Activated CD8-positive, alpha-beta memory T cell treated with anti-CD3 and anti-CD28 coated beads for 4 hours (primary cell): ENCODE data around the gene ABCF1.
"Not testable (repeated sequence)": the region's sequence is repeated elsewhere in the genome, so short reads cannot be mapped to it uniquely, and the experiment has no call there.

ENCODE experiments used
- DNase-seq, 2 donors: peaks; one replicate each; pipeline ENCODE4 v3.0.0-alpha.2; 2020; ENCODE audit warnings: low read depth in 2 of 2

ABCF1 gene

DNA sequence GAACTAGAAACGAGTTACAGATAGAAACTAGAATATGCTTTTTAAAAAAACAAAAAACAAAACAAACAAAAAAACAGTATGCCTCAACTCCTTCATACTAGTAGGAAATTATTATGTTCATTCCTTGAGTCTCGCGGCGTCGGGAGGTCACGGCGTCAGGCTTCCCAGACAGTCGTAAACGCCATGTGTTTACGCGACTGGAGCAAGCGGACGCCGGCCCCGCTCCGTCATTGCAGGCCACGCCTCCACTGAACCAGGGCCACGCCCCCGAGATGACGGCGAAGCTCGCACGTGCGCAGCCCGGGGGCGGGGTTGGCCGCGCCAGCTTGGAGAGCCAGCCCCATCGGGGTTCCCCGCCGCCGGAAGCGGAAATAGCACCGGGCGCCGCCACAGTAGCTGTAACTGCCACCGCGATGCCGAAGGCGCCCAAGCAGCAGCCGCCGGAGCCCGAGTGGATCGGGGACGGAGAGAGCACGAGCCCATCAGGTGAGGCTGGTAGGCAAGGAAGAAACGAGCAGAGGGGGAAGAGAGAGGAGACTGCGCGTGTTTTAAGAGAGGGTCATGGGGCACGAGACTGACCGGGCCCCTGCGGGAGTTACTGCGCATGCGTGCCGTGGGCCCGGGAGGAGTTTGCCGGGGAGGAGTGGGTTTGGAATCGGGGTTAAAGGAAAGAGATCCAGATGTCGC is at the start of gene ABCF1:
Gene ABCF1 (plus strand): TSS at position 368 of the 687 bp plus-strand sequence. CDS start 46 bp downstream, at position 414.
- peak; percentile 98 to 99 for DNase-seq

DNA sequence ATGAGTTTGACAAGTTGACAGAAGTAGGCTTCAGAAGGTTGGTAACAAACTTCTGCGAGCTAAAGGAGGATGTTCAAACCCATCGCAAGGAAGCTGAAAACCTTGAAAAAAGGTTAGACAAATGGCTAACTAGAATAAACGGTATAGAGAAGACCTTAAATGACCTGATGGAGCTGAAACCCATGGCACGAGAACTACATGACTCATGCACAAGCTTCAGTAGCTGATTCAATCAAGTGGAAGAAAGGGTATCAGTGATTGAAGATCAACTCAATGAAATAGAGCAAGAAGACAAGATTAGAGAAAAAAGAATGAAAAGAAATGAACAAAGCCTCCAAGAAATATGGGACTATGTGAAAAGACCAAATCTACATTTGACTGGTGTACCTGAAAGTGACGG is 49.3 kb upstream of the ABCF1 start:
- DNase-seq: not testable (repeated sequence)

DNA sequence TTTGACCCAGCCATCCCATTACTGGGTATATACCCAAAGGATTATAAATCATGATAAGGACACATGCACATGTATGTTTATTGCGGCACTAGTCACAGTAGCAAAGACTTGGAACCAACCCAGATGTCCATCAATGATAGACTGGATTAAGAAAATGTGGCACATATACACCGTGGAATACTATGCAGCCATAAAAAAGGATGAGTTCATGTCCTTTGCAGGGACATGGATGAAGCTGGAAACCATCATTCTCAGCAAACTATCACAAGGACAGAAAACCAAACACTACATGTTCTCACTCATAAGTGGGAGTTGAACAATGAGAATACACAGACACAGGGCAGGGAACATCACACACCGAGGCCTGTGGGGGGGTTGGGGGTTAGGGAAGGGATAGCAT is 44.8 kb upstream of the ABCF1 start:
- not testable (repeated sequence) for DNase-seq

DNA sequence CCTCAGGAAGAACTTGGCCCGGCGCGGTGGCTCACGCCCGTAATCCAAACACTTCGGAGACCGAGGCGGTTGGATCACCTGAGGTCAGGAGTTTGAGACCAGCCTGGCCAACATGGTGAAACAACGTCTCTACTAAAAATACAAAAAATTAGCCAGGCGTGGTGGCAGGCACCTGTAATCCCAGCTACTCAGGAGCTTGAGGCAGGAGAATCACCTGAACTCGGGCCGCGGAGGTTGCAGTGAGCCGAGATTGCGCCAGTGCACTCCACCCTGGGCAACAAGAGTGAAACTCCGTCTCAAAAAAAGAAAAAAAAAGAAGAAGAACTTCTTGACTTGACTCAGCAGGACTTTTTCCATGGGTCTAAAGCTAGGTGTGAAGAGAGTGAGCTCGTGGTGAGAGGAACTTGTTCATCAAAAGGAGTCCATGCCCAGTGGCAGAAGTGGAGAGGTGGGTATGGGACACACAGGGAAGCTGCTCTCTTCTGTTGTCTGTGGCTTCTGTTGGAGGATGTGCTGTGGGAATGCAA is 41.8 kb upstream of the ABCF1 start:
- DNase-seq: not testable (repeated sequence)

DNA sequence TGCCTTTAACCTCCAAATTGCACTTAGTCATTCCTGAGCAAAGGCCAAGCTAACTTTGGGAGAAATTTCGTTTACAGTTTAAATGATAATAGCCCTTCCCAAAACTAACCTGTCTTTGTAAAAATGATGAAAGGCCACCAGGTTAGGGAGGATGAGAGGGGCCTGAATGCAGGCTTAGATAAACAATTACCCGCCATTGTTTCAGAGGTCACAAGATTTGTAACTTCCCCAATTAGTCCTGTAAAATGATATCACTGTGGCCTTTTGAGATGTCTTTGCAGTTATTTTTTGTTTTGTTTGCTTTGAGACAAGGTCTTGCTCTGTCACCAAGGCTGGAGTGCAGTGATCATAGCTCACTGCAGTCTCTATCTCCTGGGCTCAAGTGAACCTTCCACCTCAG is 41.2 kb upstream of the ABCF1 start:
- DNase-seq: no peak

DNA sequence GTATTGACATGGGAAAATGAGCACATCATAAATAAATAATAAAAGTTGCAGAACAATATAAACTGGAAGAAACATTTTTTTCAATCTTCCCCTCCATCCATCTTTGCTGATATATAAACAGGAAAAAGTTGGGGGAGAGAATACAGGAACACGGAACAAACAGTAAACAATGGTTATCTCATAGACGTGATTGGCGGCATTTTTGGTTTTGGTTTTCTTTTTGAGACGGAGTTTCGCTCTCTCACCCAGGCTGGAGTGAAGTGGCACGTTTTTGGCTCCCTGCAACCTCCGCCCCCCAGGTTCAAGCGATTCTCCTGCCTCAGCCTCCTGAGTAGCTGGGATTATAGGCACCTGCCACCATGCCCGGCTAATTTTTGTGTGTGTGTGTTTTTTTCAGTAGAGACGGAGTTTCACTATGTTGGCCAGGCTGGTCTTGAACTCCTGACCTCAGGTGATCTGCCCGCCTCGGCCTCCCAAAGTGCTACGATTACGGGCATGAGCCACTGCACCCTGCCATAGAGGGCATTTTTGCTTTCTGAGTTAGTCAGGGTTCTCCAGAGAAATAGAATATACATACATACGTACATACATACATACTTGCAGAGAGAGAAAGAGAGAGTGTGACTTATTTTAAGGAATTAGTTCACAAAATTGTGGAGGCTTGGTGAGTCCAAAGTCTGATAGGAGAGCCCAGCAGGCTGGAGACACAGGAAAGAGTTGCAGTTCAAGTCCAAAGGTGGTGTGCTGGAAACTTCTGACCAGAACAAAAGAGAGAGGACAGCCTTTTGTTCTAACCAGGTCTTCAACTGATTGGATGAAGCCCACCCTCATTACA is 37.6 kb upstream of the ABCF1 start:
- no peak for DNase-seq

DNA sequence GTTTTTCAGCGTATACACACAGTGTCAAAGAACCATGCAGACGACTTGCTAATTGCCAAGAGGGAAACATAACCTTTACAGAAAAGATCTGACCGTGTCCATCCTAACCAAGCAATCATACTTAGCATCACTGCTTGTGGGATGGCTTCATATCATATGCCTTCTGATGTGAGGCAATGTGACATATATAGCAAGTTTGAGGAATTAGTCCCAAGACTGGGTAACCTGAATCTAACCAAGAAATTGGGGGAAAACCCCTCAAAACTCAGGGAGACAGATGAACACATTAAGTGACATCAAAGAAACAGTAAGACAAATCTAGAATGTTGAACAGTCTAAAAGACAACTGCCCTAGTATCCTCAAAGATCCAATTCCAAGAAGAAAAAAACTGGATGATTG is 33.3 kb upstream of the ABCF1 start:
- DNase-seq: no peak

DNA sequence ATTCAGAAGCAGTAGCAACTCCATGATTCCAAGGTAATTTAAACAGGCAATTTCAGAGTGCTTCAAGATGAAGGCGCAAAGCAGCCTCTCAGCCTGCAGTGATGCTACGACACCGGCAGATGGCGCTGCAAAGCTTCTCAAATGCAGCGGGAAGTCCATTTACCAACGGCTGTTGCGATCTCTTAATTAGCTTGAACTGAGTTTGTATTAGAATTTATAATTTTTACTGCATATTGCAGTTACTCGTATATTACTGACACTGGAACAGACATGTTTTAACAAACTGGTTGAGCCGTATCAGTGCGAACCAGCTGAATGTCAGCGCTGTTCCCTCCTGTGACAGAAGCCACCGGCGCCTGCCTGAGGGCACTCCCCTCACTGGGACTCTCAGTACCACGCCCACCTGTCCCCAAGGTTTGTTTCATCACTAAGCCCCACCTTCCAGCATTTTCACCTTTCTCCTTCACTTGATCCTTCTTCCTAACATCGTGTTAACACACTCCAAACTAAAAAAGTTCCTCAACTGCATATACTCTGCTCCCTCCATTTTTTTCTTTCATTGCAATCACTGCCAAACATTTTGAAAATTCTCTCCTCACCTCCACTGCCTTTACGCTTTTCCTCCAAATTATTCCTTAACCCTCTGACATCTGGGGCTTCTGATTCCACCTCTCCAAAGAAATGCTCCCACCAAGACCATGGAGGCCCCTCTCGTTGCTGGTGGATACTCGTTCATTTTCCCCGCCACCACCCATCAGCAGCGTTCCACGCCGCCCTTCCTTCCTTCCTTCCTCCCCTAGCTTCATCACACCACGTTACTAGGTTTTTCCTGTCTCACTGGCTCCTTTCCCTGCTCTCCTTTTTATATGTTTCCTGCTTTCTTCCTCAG is 29.5 kb upstream of the ABCF1 start:
- DNase-seq: peak; percentile 60 to 70

DNA sequence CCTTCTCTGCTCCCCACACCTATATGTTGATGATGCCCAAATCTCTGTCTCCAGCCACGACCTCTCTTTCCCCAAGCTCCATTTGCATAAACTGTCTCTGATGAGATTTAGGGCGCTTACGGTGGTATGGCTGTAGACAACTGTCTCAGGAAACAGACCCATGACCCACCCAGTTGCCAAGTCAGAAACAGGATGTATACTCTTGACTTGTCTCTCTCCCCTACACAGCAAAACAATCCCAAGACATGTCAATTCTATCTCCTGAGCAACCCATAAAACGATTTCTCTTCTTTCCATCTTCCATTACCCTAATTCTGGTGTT is 28.9 kb upstream of the ABCF1 start:
- no peak for DNase-seq

DNA sequence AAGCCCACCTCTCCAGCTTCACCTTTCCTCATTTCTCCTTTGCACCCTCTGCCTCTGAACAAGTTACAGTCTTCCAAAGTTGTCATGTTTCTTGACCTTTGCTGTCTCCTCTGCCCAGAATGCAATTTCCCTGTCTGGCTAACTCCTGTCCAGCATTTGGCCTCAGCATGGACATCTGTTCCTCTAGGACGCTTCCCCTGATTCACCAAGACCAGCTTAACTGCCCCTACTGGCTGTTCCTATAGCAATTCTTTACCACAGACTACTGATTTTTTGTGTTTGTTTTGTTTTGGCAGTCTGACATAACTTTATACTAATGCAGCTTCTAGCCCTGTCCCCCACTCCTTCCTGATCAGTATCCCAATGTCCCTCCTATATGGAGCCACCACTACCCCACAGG is 28.3 kb upstream of the ABCF1 start:
- DNase-seq: no peak

DNA sequence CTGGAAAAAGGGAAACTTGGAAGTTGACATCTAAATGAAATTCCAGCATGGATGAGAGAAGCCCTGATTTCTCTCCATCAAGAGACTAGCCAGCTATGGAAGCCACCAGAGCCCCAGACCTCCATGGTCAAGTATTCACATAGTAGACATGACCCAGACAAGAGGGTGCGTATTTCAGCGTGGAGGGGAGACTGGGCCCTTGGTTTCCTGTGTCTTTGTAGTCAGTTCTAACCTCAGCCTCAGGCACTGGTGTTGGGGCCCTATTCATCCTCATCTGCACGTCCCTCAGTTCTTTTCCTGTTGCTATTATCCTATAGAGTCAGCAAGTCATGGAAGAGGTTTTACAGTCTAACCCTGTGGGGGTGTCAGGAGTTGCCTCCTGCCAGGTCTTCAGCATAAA is 27.4 kb upstream of the ABCF1 start:
- DNase-seq: no peak

DNA sequence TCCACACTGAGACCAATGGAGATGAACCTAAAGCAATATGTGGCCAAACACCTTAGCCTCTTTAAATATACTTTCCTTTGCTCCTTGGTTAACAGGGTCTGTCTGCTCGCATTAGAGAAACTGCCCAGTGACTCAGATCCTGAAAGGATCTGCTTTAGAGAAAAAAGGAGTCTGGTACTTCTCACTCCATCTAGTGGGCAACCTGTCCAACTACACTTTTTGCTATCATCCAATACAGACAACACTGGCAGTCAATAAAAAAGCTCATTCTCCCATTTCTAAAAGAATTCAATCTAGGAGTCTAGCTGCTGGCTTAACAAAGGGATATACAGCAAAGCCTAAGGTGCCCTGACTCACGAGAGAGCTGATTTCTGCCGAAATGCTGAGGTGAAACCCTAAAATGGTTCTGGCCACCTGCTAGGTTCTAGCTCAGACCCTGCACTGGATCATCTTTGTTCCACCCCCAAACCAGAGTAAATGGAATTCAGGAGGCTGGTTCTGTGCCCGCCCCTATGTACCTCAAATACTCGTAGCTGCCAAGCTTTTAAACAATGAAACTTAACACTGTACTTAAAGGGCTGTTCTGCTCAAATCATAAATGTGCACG is 26.5 kb upstream of the ABCF1 start:
- no peak for DNase-seq

DNA sequence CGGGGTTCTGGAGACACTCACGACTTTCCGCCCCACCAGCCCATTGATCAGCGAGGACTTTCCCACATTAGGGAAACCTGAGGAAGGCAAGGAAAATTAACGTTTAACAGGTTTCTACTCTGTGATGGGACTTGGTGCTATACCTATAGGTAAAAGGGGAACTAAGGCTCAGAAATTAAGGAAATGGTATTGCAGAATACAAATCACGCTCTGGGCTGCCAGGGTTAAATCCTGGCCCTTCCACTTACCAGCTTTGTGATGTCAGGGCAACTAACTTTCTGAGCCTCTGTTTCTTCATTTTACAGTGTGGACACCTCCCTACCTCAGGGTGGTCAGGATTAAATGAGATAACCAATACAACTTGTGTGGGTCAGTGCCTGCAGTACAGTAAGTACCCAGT is 23.8 kb upstream of the ABCF1 start:
- DNase-seq: no peak

DNA sequence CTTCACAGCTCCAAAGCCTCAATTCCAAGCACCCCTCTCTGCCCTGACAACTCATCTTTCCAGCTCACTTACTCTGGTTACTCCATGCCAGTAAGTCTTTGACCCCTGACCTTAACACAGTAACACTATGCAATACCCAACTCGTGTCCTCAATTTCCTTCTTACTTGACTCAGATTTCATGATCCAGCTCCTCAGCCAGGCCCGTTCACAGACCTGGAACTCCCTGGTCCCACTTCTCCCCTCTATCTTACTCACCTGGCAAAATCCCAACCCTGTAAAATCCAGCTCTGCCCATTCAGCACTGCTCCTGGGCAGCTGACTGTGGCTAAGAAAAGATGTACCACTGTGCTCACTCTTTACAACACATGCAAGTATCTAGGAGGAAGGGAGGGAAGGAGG is 22.9 kb upstream of the ABCF1 start:
- no peak for DNase-seq

DNA sequence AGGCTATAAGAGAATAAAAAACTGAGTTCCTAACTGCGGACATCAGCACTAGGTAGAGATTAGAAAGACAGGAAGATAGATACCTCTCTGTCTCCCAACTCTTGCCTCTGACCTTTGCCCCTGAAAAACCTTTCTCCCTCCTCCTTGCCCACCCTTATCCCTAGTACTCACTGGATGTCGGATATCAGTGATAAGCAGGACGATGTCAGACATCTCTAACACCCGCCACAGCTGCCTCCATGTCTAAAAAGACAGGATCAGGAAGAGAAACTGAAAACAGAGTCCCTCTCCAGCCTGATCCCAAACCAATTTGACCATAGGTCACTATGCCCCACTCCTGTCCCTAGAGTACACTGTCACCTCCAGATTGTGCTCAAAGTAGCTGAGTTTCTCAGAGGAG is 16.8 kb upstream of the ABCF1 start:
- DNase-seq: no peak

DNA sequence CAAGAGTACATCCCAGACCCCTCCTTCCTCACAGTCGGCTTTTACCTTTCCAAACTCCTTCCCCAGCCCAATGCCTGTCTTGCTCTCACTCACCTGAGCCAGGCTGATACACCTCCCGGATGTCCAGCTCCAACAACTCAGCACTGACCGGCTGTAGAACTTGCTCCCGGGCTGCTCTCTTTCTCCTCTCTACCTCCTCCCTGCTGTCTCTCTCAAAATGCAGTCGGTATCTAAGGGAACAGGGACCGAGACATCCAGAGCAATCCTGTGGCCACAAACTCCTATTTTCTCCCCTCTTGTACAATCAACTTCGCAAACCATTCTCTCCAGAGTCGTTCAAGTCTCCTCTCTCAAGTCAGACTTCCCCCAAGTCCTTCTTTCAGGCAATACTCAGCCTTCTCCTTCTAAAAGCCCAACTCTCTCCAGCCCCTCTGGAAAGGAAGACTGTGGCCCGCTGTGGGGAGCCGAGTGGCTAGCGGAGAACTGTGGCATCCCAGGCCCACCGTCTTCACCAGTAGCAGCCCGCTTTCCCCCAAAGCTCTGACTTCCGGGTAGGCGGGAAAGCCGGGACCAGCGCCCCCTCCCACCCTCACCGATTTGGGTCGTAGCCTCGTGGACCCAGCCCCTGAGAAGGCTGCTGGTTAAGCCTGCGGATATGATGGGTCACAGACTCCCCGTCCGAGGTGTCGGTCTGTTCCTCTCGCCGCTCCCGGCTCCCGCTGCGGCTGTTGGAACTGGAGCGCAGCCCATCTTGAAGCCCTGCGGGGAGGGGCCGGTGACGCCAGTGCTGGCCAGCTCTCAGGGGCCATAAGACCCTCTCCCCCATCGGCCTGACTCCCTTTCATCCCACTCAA is 16.1 kb upstream of the ABCF1 start:
- no peak for DNase-seq

DNA sequence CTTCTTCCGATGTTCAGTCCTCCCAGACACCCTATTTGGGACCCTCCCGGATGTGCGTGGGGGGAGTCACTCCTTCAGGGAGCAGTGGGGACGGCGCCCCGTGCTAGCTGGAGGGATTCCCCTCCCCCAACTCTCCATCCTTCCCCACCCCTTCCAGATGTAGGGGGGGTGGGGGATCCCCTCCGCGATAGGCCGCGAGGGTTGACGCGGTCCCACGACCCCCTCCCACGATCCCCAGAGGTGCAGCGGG is 15.5 kb upstream of the ABCF1 start:
- DNase-seq: no peak

DNA sequence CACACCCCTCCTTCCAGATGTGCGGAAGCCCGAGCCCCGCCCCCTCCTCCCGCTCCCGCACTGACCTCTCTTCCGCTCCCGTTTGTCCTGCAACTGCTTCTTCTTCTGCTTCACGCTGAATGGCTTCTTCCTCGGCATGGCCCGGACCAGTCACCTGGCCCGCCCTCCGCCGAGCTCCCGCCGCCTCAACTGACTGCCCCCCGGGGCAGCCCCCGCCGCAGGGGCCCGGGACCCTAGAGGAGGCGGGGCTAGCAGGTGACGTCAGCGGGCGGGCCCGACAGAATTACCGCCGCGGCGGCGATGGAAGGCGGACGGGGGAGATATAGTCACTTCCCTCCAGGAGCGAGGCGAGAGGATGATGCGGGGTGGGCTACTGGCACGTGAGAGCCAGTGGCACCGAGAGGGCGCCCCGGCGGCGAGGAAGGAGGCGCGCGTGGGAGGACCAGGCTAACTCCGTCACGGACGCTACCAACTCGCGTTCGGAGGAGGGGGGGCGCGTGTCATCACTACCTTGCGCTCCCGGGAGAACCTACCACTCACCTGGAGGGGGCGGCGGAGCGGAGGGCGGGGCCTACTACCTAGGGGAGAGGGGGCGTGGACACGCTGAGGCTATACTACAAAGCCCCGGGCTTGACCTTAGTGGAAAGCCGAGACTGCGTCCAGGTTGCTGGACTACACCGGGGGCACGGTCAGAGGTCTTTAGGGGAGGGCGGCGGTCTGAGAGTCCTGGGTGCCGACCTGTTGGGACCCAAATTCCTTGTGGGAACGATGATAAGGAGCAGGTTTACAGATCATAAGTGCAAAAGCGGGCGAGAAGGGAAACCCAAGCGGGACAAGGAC is 15.0 kb upstream of the ABCF1 start, which contains the start of gene GNL1:
Gene GNL1 (minus strand): TSS at position 424 of the 840 bp plus-strand sequence. CDS start 286 bp downstream, at position 138.
- peak; percentile 99 for DNase-seq

DNA sequence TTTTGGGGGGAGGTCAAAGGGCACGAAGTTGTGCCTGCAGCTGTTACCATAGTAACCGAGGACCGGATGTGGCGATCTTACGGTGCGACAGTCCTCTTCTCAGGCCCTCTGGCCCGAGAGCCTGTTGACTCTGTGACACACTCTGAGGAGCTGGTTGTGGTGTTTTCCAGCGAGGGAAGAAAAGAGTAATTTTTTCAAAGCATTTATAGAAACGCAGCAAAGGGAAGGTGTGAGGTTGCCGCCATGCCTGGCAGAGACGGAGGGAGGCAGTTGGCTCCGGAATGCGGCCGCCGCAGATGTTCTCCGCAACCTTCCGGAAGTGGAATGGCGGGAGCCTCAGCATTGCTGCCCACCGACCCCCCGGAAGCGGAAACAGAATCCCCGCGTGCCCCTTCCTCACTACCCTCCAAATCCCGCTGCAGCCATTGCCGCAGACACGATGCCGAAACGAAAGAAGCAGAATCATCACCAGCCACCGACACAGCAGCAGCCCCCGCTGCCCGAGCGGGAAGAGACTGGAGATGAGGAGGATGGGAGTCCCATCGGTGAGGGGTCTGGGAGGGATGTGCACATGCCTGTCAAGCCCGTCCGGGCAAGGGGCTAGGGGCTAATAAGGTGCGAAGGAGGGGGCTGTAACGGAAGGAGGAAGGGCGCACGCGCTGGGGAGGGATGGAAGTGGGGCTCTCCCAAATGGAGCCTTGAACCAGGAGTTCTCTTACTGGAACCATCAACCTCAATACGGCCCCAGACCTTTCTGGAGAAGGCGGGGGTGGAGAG is 14.1 kb upstream of the ABCF1 start, which contains the start of gene PRR3:
Gene PRR3 (plus strand): TSS at position 390 of the 777 bp plus-strand sequence. CDS start 50 bp downstream, at position 440.
- peak; percentile 55 to 73 for DNase-seq
